Ovary (tissue), 9 donors: ENCODE data around the gene CSMD2. TPM values are rescaled to one million over a fixed set of nuclear protein-coding genes. Genes with fewer than 3 reads are reported as not detected.

ENCODE experiments used
- DNase-seq, 5 donors: peaks; one replicate each; pipeline ENCODE4 v3.0.0-alpha.2; 2019 to 2020
- H3K27ac ChIP-seq, 2 donors: fragments of 200-600 bp; one replicate each; pipeline versions ENCODE4 v1.5.1 to v1.8.0; 2019 to 2022
- H3K27me3 ChIP-seq: fragments of 200-600 bp; one replicate; pipeline ENCODE4 v1.8.0; 2022
- H3K36me3 ChIP-seq: fragments of 200-600 bp; sonication (generic); one replicate; pipeline ENCODE4 v1.5.1; 2019
- H3K4me1 ChIP-seq: one replicate; pipeline ENCODE4 v1.8.1; 2013; ENCODE audit warnings: mild to moderate bottlenecking, moderate library complexity; ENCODE audit not compliant: insufficient read depth
- H3K4me3 ChIP-seq: fragments of 200-600 bp; sonication (generic); one replicate; pipeline ENCODE4 v1.5.1; 2017
- H3K9me3 ChIP-seq, 2 donors: fragments of 200-600 bp in 1 of 2; sonication (generic) in 1 of 2; one replicate each; pipeline versions ENCODE4 v1.5.1 to v1.8.1; 2013 to 2019; ENCODE audit warnings: mild to moderate bottlenecking in 1 of 2, moderate library complexity in 1 of 2
- CTCF ChIP-seq, 3 donors: fragments of 450-650 bp in 2 of 3; fragments of 200-600 bp in 1 of 3; IDR thresholded peaks; one replicate each; pipeline versions ENCODE4 v1.5.1 to v1.8.0; 2016 to 2022; ENCODE audit warnings: antibody characterized with exemption in 3 of 3, mild to moderate bottlenecking in 1 of 3
- EP300 ChIP-seq: sonication (generic); formaldehyde crosslinking; IDR thresholded peaks from one replicate; pipeline ENCODE4 v1.6.1; 2017; ENCODE audit warnings: antibody characterized with exemption
- POLR2A ChIP-seq: fragments of 450-650 bp; IDR thresholded peaks from one replicate; pipeline ENCODE4 v1.6.1; 2017; ENCODE audit warnings: antibody characterized with exemption, mild to moderate bottlenecking, moderate library complexity
- WGBS, 3 donors: extraction: QIAGEN DNeasy Blood & Tissue Kit in 1 of 3; methylation state at CpG; one replicate each; pipeline versions ENCODE4 v1.1.5 to v1.1.7; 2013 to 2017; 5-methylcytosine and 5-hydroxymethylcytosine counted together
- intact Hi-C, 4 donors: fragments of 100-400 bp; cut with DNase I; formaldehyde crosslinking; loops; one replicate each; pipeline versions ENCODE4 v1.11.0 to v1.15.1; 2022 to 2023
- polyA plus RNA-seq, 2 donors: library from polyadenylated mRNA; stranded (reverse); fragments of 200-250 nt in 1 of 2; fragments of 350-450 nt in 1 of 2; fragmentation: Illumina TruSeq in 1 of 2; extraction: RNeasy Lipid Tissue Mini Kit (QIAGEN cat#74804) in 1 of 2; gene quantifications; one replicate each; pipeline ENCODE4 v1.2.3, GENCODE V29; 2013 to 2014
- total RNA-seq, 7 donors: library from RNA; depleted of rRNA in 2 of 7; stranded (reverse); fragments of >200 nt in 2 of 7; fragmentation: NEBNext Ultra II Directional in 3 of 7; extraction: Animal tissue kit (Norgen Biotek cat#: 25700) in 3 of 7; gene quantifications; one replicate each; pipeline versions ENCODE4 v1.1.0 to v1.2.4, GENCODE V29; 2016 to 2023
- donor health status: DM: no; HTN: no; CAD: no; lungs with moderate emphysema.
- donor health status: DM: no; HTN: no; CAD: no.
- donor health status: Bipolar disorder and iron deficiency.
- donor health status: DM: yes; HTN: yes; CAD: no.
- donor health status: DM: no; HTN: no; CAD: no.
- donor health status: DM: yes; HTN: yes; CAD: no.

The CSMD2 gene
- total and polyA plus RNA-seq, 9 donors: 0.04 to 1.6 (median 0.18) TPM; not detected in 3

- Histone ChIP-seq H3K36me3 (no peaks in the 10 kb centered on the region), H3K27ac (no peak overlapping the region), H3K9me3 (no peaks in the 10 kb centered on the region), H3K27me3 (no peaks in the 10 kb centered on the region), H3K4me3 (no peak overlapping the region), H3K4me1 (no peaks in the 10 kb centered on the region)
- TF ChIP-seq EP300 (no peak), CTCF (IDR thresholded peaks at IDR 0.05) (no peak), POLR2A (no peak)
- intact Hi-C loops: no loop called here
- 80 to 84% (median 83%) methylated on average over 5 of the region's 5 CpGs for WGBS, 3 donors
- no peak for DNase-seq
These were observed 523.8 kb downstream of the CSMD2 start for GRCh38 chr1:33641104-33641830.

- Histone ChIP-seq H3K4me3 (no peak overlapping the region), H3K9me3 (no peaks in the 10 kb centered on the region), H3K27me3 (no peaks in the 10 kb centered on the region), H3K27ac (no peak overlapping the region), H3K4me1 (no peaks in the 10 kb centered on the region), H3K36me3 (no peaks in the 10 kb centered on the region)
- TF ChIP-seq EP300: no peak
- no peak for TF ChIP-seq CTCF (IDR thresholded peaks at IDR 0.05)
- TF ChIP-seq POLR2A: no peak
- intact Hi-C loops: no loop called here
- WGBS, 3 donors: 13 to 33% (median 19%) methylated on average over 3 of the region's 3 CpGs
- no peak for DNase-seq
These were observed 524.8 kb downstream of the CSMD2 start for GRCh38 chr1:33640114-33640660.

- WGBS, 3 donors: 91 to 94% (median 93%) methylated on average over 7 of the region's 7 CpGs
These were observed 527.1 kb downstream of the CSMD2 start for GRCh38 chr1:33637846-33638440.

GRCh38 chr1:33636209-33636608, 528.8 kb downstream of the CSMD2 start:
- Histone ChIP-seq H3K4me3 (no peak overlapping the region), H3K9me3 (no peaks in the 10 kb centered on the region), H3K4me1 (no peaks in the 10 kb centered on the region), H3K27me3 (no peaks in the 10 kb centered on the region), H3K36me3 (no peaks in the 10 kb centered on the region), H3K27ac (no peak overlapping the region)
- intact Hi-C loops: loop anchor here in 2 of 4 donors (10.0 kb wide), 1 partner anchor 1109 kb away; no protein-coding TSS in a partner anchor
- no peak for DNase-seq
- TF ChIP-seq POLR2A (no peak), EP300 (no peak), CTCF (IDR thresholded peaks at IDR 0.05) (no peak)
- WGBS, 3 donors: 86 to 89% (median 87%) methylated on average over 14 of the region's 14 CpGs

More at GRCh38 chr1:33637846-33638440, 527.1 kb downstream of the CSMD2 start:
- Histone ChIP-seq H3K27me3 (no peaks in the 10 kb centered on the region), H3K36me3 (no peaks in the 10 kb centered on the region), H3K9me3 (no peaks in the 10 kb centered on the region), H3K4me1 (no peaks in the 10 kb centered on the region), H3K4me3 (no peak overlapping the region), H3K27ac (no peak overlapping the region)
- no peak for DNase-seq
- intact Hi-C loops: loop anchor here in 2 of 4 donors (10.0 kb wide), 1 partner anchor 1107 kb away; no protein-coding TSS in a partner anchor
- TF ChIP-seq POLR2A: no peak
- no peak for TF ChIP-seq CTCF (IDR thresholded peaks at IDR 0.05)
- TF ChIP-seq EP300: no peak
